NCI-H1105 treated with DMSO at 0.1 percent for 48 hours (cell line): Measurements from ENCODE around the gene RBBP5.
A peak's percentile ranks its signal among the peaks of the same experiment; 100 is the strongest.
"Not testable (repeated sequence)": the region's sequence is repeated elsewhere in the genome, so short reads cannot be mapped to it uniquely, and the experiment has no call there.

Source experiments
- DNase-seq: peaks from one replicate; lab custom pipeline; 2025; lab: John Stamatoyannopoulos, UW

RBBP5 gene, protein sequence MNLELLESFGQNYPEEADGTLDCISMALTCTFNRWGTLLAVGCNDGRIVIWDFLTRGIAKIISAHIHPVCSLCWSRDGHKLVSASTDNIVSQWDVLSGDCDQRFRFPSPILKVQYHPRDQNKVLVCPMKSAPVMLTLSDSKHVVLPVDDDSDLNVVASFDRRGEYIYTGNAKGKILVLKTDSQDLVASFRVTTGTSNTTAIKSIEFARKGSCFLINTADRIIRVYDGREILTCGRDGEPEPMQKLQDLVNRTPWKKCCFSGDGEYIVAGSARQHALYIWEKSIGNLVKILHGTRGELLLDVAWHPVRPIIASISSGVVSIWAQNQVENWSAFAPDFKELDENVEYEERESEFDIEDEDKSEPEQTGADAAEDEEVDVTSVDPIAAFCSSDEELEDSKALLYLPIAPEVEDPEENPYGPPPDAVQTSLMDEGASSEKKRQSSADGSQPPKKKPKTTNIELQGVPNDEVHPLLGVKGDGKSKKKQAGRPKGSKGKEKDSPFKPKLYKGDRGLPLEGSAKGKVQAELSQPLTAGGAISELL

DNA sequence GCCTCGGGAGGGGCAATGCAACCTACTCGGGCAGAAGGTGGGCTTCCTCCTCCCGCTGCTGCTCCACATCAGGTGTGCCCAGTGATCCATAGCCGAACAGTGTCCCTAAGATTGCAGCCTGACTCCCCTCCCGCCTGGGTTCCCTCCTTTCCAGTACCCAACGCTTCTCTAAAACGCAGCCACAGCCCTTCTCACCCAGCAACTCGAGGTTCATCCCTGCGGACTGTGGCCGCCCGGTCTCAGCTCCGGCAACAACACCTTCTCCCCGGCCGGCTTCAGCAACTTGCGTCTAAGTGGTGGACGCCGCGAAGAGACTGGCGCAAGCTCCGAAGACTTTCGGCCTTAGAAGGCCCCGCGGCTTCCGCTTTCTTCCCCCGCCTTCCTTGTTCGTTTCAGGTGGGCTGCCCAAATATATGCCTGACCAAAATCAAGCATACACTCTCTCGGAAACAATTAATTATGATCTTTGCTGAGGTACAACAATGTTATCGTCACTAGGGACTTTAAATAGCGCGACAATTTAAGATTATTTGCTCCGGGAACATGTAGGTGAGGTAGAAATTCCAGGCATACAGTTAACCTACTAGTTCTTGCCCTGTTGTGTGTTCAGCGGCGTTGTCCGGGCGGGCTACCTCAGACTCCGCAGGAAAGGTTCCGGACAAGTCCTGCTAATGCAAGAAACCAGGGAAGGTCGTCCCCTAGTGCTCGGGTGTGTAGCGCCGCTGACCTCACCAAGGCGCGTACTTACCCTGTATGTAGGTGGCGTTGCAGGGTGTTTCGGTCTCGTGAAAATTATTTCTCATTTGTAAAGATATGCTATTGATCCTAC is at the start of gene RBBP5:
Gene RBBP5 (minus strand): TSS at position 319 of the 829 bp plus-strand sequence. CDS start 105 bp downstream, at position 214.
- DNase-seq, result peak; percentile 98

DNA sequence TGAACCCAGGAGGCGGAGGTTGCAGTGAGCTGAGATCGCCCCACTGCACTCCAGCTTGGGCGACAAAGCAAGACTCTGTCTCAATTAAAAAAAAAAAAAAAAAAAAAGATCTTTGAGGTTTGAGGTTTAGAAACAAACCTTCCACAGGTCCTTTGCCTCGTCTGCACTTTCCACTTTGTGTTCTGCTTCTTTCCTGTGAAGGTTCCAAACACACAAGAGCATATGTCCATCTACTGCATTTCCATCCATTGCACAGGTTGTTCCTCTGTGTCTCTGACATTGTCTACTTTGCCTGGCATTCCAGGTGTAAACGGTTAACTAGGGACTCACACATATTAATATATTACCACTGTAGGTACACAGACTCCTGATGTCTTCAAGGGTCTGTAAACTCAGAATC is 49.6 kb upstream of the RBBP5 start:
- DNase-seq, result no peak

DNA sequence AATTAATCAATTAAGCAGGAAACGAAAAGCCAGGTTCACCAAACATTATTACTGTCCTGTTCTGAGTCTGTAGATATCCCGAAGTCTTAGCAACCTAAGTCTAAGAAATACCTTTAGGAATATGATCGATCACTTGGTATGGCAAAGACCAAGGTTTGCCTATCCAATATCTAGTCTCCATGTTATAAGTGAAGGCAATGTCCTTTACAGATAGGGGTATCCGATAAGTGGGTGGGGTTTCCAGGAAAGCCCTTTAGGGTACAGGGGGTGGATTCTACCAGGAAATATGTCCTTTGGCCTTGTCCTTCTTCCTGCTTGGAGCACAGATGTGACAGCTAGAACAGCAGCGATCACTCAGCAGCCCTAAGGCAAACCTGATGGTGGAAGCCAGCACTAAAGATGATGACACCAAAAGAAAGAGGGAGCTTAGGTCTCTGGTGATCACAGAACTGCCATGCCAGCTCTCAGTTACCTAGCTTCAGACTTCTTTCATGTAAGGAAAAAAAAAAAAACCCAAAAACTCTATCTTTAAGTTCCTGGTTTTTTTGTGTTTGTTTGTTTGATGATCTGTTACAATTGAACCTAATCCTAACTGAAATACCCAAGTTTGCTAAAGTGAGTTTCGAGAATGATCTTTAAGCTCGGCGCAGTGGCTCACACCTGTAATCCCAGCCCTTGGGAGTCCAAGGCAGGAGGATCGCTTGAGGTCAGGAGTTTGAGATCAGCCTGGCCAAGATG is 48.9 kb upstream of the RBBP5 start:
- DNase-seq, result no peak

DNA sequence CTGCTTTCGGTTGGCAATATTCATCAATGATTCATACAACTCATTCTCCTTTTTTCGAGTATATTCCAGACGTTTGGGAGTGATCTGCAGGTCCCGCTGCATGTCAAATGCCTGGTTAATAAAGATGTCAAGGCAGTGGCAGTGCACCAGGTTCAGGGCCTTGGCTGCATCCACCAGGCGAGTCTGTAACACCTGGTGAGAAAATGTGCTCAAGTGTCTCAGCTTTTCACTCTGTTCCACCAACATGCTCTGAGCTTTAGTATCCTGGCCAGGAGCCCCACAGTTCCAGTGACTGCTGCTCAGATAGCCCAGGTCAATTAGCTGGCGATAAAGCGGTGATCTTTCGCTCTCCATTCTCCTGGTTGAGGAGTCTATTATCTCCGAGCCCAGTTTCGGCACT is 47.5 kb upstream of the RBBP5 start:
- DNase-seq, result no peak

DNA sequence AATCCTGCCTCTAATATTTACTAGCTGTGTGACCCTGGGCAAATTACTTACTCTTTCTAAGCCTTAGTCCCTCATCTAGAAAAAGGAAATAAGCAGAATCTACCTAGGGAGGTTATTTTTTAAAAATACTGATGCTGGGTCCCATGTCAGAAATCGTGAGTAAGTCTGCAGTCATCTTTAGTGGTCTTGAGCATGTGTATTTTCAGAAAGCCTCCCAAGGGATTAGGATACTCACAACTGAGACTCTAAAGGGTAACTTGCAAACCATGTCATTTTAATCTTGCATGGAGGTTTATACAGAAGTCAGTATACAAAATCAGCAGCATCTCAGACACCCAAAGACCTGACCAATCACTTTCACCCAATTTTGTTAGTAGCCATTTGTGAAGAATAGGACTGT is 46.5 kb upstream of the RBBP5 start:
- DNase-seq, result no peak

DNA sequence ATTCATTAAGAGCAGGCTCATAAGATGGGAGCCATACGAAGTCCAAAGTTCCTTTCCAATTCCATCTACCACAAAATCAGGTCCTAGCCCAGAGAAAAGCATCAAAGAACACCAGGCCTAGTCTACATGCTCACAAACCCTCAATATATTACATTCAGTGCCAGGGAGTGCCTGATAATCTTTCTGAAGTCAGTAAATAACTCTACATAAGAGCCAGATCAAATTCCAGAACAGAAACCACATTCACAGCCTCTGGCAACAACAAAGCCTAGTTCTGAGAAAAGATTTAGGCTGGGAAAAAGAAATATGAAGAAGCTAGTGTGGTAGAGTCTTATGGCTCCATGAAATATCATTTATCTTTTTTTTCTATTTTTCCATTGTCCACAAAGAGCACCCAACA is 40.5 kb upstream of the RBBP5 start:
- no peak for DNase-seq

DNA sequence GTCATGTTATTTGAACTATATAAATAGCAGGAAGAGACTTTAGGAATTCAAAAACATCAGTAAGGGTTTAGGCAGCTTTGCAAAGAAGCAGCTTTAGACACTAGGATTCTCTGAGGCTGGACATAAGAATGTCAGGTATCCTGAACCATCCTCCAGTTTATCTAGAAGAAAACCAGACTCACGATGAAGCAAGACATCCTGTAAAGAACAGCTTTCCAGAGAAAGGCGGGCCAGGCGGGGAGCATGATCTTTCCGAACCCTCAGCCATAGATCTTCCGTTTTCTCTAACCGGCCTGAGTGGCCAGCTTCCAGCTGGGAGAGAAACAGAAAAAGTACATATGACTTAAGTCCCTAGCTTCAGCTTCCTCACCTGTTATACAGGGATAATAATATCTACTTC is 39.3 kb upstream of the RBBP5 start:
- no peak for DNase-seq

DNA sequence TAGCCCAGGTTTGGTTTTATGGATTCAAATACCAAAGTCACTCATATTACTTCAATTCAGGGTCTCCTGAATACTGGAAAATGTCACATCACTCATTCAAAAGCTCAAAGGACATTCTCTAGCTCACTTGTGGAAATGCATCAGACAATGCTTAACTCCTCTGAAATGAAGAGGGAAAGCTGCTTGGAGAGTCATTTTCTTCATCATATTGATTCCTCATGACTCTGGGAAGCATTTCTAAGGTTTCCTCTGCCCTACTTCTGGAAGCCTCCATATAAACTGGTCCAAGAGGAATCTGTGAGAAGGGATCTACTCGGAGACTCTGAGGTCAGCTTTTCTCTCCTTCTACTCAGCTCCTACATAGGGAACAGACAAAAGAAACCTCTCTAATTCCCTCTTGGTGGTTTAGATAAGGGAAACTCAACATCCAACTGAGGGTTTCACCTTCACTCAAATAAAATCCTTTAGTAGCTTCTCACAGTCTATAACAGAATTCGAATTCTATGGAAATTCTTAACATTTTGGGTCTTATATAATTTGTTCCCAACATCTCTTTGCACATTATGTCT is 36.4 kb upstream of the RBBP5 start:
- no peak for DNase-seq

DNA sequence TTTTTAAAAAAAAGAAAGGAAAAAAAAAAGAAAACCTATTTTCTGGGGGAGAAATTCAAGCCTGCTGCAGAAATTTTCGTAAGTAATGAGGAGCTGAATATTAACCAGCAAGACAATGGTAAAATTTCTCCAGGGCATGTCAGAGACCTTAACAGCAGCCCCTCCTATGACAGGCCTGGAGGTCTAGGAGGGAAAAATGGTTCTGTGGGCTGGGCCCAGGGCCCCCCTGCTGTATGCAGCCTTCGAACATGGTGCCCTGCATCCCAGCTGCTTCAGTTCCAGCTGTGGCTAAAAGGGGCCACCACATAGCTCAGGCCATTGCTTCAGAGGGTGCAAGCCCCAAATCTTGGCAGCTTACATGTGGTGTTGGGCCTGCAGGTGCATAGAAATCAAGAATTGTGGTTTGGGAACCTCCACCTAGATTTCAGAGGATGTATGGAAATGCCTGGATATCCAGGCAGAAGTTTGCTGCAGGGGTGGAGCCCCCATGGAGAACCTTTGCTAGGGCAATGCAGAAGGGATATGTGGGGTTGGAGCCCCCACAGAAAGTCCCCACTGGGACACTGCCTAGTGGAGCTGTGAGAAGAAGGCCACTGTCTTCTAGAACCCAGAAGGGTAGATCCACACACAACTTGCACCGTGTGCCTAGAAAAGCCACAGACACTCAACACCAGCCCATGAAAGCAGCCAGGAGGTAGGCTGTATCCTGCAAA is 34.0 kb upstream of the RBBP5 start:
- DNase-seq, result not testable (repeated sequence)

DNA sequence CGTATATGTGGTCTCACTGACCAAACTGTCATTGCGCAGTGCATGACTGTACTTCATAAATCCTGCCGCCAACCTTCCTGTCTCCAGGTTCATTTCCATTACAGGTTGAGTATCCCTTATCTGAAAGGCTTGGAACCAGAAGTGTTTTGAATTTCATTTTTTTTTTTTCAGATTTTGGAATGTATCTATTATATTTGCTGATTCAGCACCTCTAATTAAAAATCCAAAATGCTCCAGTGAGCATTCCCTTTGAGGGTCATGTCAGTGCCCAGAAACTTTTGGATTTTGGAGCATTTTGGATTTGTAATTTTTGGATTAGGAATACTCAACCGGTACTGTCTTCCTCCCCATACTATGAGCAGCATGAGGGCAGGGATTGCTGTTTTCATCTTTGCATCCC is 30.7 kb upstream of the RBBP5 start:
- no peak for DNase-seq

DNA sequence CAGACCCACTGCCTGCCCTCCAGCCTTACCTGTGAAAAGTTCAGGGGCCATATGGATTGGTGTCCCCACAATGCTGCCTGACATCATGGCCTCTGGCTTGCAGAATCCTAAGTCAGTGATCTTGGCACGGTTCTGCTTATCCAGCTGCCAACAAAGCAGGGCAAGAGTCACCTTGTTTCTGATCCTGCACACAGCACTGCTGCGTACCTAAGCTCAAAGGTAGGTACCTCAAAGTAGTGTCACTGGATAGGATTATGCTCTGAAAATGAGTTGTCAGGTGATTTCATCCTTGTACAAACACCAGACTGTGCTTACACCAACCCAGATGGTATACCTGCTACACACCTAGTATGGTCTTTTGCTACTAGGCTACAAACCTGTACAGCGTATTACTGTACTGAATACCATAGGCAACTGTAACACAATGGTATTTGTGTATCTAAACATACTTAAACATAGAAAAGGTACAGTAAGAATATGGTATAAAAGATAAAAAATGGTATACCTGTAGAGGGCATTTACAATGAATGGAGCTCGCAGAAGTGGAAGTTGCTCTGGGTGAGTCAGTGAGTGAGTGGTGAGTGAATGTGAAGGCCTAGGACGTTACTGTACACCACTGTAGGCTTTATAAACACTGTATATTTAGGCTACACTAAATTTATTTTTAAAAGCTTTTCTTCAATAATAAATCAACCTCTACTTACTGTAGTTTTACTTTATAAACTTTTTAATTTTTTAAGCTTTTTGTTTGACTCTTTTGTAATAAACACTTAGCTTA is 29.1 kb upstream of the RBBP5 start:
- no peak for DNase-seq

DNA sequence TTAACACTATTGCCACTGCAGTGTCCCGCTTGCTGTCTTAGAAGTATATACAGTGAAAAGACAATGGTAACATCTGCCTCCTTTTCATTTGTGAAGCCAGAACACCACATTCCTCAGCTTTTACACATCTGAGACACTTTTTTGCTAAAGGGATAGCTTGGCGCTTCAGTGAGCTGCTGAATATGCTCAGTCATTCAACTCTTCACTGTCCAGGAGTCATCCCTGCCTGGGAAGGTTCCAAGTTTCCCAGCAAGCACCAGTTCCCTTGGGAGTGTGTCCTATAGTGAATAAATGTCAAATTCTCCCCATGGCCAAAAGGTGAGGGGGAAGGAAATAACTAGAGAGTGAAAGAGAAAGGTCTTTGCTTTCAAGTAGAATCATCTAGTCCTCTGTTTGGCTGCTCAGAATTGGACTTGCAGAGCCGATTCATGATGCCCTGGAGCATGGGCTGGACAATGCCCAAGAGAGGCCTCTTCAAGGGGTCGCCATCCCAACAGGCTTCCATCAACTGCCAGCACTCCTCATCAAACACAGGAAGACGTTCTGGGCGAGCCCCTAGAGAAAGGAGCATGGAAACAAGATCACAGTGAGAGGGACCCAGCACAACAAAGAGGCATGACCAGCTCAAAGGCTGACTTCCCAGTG is 25.5 kb upstream of the RBBP5 start:
- no peak for DNase-seq

DNA sequence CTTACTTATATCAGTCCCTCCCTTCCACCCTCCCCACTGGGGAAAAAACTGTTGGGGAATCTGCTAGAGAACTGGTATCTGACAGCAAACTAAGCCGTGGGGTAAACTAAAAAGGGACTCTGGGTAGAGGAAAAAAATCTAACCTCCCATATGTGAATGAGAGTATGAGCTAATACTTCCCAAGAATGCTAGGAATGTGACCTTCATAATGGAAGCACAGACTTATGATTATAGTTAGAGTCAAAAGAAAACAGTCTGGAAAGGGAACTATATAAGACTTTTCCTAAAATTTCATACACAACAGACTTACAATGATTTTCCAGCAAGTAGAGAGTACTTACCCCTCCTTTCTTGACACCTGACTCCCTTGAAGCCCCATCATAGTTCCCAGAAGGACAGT is 23.0 kb upstream of the RBBP5 start:
- DNase-seq, result no peak

DNA sequence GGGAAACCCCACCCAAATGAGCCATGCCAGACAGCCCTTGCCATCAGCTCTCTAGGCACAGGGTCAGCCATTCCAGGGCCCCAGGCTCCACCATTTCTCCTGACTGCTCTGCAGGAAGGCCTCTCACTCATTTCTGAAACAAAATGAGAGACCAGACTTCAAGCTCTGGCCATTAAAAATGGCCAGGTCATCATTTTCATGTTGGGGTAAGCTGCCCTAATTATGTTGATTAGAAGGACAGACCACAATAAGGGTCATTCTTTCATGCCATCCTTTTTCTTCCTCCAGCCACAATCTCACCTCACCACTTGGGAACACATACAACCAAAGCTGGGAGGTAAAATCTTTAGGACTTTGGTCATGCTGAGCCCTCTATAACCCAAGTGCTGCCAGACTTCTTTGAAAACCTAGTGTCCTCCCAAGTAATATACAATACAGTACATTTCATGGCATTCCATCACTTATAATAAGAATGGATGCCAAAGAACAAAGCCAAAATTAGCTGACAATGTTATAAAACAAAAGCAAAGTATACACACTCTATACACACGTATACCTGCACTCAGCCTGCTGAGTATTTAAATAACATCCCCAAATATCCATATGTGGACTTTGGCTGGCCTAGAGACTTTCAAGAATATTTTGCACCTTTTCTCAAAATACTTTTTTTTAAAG is 22.4 kb upstream of the RBBP5 start:
- no peak for DNase-seq

DNA sequence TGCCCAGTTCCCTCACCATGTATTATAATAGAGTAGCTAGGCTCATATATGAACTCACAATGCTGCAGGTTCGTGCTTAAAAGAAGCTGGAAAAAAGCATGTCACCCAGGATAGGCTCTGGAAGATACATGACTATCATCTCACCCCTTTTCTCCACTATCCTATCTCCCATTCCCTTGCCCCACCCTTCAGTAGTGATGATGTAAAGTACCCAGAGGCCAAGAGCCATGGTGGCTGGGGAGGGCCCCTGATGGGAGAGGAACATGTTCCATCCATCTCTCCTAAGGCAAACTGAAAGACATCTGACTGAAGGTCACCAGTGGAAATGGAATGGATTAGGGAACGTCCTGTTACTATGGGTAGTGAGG is 20.3 kb upstream of the RBBP5 start:
- no peak for DNase-seq

DNA sequence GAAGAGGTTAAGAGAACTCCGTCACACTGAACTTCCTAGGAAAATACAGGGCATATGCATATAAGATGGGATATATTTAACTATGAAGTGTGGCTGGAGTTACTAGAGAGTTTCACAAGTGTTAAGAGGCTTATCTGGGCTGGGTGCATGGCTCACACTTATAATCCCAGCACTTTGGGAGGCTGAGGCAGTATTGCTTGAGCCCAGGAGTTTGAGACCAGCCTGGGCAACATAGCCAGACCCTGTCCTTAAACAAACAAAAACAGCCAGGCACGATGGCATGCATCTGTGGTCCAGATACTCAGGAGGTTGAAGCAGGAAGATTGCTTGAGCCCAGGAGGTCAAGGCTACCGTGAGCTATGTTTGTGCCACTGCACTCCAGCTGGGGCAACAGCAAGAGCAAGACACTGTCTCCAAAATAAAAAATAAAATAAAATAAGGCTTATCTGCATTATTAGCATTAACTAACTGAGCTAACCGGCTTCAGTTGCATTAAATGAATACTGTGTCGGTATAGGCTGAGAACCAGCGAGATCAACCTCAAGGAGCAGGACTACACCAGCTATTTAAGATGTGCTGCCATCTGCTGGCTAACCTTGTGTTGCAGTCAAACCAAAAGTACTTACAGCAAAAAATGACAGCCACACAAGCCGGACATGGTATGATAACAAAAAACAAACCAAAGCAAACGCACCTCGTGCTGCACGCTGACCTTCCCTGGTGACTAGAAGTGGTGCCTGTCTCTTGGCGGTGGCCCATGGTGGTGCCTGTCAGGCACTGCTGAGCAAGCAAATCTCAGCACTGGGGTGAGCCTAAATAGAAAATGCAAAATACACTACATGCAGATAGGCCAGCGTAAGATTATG is 19.7 kb upstream of the RBBP5 start:
- DNase-seq, result peak; percentile 78

DNA sequence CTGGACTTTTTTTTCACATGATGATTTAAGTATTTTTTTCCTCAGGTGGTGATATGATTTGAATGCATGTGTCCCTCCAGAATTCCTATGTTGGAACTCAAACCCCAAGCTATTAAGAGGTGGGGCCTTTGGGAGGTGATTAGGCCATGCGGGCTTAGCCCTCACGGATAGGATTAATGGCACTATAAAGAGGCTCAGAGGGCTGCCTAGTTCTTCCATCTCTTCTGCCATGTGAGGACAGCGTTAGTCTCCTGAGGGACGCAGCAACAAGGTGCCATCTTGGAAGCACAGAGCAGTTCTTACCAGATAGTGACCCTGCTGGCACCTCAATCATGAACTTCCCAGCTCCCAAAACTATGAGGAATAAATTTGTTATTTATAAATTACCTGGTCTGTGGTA is 18.3 kb upstream of the RBBP5 start:
- no peak for DNase-seq

DNA sequence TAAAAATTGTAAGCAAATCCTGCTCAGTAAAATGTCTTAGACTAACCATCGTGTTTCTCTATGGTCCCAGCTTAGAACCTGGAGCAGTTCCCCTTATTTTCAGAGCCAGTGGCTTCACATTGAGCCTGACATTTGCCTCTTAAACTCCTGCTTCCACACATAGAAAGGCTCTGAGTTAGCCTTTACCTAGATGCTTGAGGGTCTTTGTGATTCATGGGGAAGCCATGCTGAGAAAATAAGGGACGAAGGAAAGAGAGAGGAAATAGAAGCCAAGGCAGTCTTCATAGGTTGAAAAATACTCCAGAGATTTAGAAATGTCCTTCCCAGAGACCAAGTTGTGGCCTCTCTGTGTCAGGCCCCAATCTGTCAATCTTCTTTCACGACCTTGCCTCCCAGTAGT is 16.1 kb upstream of the RBBP5 start:
- DNase-seq, result no peak

DNA sequence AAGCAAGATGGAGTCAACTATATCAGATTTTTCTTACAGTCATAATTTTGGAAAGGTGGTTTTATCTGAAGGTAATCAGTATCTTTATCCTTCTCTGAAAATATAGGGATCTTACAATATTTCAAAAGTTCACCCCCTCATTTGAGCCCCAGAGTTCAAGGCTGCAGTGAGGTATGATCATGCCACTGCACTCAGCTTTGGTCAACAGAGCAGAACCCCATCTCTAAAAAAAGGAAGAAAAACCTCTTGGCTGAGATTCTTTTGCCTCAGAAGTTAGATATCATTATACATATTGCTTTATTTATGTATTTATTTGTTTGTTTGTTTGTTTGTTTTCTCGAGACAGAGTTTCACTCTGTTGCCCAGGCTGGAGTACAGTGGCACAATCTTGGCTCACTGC is 11.5 kb upstream of the RBBP5 start:
- no peak for DNase-seq
